Measurements from ENCODE around the gene SPDYE16. TPM values are rescaled to one million over a fixed set of nuclear protein-coding genes. Genes with fewer than 3 reads are reported as not detected.
"Not testable (repeated sequence)": the region's sequence is repeated elsewhere in the genome, so short reads cannot be mapped to it uniquely, and the experiment has no call there.

The SPDYE16 gene
- total RNA-seq, 2 donors from 2014 or later = 0.41 to 0.51 TPM

GRCh38 chr7:76483081-76483480 is 60.0 kb downstream of the SPDYE16 start:
- H3K9me3 ChIP-seq; intact Hi-C loops (cut with DNase I); H3K36me3 ChIP-seq; H3K4me1 ChIP-seq (replicated peaks); H3K27me3 ChIP-seq (replicated peaks; ENCODE audit: insufficient read depth); H3K4me3 ChIP-seq; H3K27ac ChIP-seq; DNase-seq (ENCODE audit: low spot score): not testable (repeated sequence)
- WGBS = 96% methylated on average over 17 of the region's 17 CpGs

GRCh38 chr7:76482660-76483059 is 60.4 kb downstream of the SPDYE16 start:
- H3K27me3 ChIP-seq (replicated peaks; ENCODE audit: insufficient read depth); H3K4me3 ChIP-seq; H3K36me3 ChIP-seq; H3K27ac ChIP-seq; intact Hi-C loops (cut with DNase I); H3K4me1 ChIP-seq (replicated peaks); DNase-seq (ENCODE audit: low spot score); H3K9me3 ChIP-seq: not testable (repeated sequence)
- 95% methylated on average over 24 of the region's 24 CpGs for WGBS

Small RNA genes within 50 kb of the gene (small RNA-seq; reads per million reads assigned to genes)
- gene RF00019 = 0 reads per million in 2 donors

Other genes with a start within 250 kb of the SPDYE16 start
- gene HSPB1, start 240.6 kb downstream of the SPDYE16 start, total RNA-seq = 100 to 1,000 TPM; 781 to 833 TPM
- gene YWHAG, start 184.3 kb downstream of the SPDYE16 start, total RNA-seq = 10 to 100 TPM; 49.1 to 80.2 TPM
- gene SSC4D, start 133.6 kb downstream of the SPDYE16 start, total RNA-seq = 1 to 10 TPM in 1 of 2 donors, not detected in 1; 1.0 TPM
- gene ZP3, start 118.3 kb downstream of the SPDYE16 start, total RNA-seq = 1 to 10 TPM in 1 of 2 donors, under 1 TPM in 1; 0.80 to 4.5 TPM
- gene DTX2, start 81.6 kb downstream of the SPDYE16 start, total RNA-seq = 100 to 1,000 TPM in 1 of 2 donors, 10 to 100 TPM in 1; 67.8 to 142 TPM
- 10 to 100 TPM in 1 of 2 donors, 1 to 10 TPM in 1; 6.6 to 13.5 TPM for gene UPK3B, start 32.7 kb downstream of the SPDYE16 start, total RNA-seq
- gene POMZP3, start 84.0 kb upstream of the SPDYE16 start, total RNA-seq = 10 to 100 TPM in 1 of 2 donors, 1 to 10 TPM in 1; 8.2 to 11.2 TPM

All from prostate gland (tissue), 2 donors.